Measurements from ENCODE around the gene HOMER1.

- no peak for TF ChIP-seq CTCF (IDR thresholded peaks at IDR 0.05; ENCODE audit: poor library complexity, severe bottlenecking)
- TF ChIP-seq TAF1 (IDR thresholded peaks at IDR 0.05; ENCODE audit: low read depth): no peak
- TF ChIP-seq EZH2 (IDR thresholded peaks at IDR 0.05; ENCODE audit: borderline replicate concordance, insufficient read depth, low read length, poor library complexity, severe bottlenecking): no peak
- TF ChIP-seq MXI1 (conservative IDR thresholded peaks at IDR 0.05; ENCODE audit: poor library complexity, severe bottlenecking): no peak
- no peak for TF ChIP-seq EP300 (conservative IDR thresholded peaks at IDR 0.05; ENCODE audit: poor library complexity, severe bottlenecking)
- no peak for TF ChIP-seq SMC3 (conservative IDR thresholded peaks at IDR 0.05; ENCODE audit: poor library complexity)
- no peak for TF ChIP-seq RAD21 (conservative IDR thresholded peaks at IDR 0.05)
- TF ChIP-seq REST (IDR thresholded peaks at IDR 0.05; ENCODE audit: borderline replicate concordance): no peak
Measured at GRCh38 chr5:79430196-79430595, 83.7 kb downstream of the HOMER1 start.

Measured in neural cell (in vitro differentiated cells).